GM21381 (cell line): ENCODE results near the gene ROBO2.

Experiments used
- ATAC-seq: cut with Tn5 transposase; IDR thresholded peaks from one replicate; pipeline ENCODE4 v1.9.1; 2021; ENCODE audit warnings: mild to moderate bottlenecking, moderate library complexity; ENCODE audit not compliant: unreplicated experiment

ROBO2 gene

DNA sequence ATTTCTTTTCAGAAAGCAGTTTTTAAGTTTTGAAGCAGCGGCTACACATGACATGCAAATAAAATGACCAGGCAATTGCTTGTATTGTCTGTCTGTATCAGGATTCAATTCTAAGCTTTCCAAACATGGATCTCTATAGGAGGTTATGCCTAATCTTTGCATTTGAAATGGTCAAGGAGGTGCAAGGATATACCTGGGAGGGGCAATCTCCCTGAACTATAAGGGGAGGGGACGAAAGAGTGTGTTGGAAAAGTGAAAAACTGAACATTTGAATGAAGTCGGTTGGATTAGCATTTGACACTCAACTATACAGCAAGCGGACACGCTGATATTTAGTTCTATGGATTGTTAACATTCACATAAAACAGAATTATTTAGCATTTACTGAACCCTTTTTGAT, 11.7 kb downstream of the ROBO2 start:
- no peak for ATAC-seq

GRCh38 chr3:77052051-77052501, 12.2 kb downstream of the ROBO2 start:
- ATAC-seq, result no peak

DNA sequence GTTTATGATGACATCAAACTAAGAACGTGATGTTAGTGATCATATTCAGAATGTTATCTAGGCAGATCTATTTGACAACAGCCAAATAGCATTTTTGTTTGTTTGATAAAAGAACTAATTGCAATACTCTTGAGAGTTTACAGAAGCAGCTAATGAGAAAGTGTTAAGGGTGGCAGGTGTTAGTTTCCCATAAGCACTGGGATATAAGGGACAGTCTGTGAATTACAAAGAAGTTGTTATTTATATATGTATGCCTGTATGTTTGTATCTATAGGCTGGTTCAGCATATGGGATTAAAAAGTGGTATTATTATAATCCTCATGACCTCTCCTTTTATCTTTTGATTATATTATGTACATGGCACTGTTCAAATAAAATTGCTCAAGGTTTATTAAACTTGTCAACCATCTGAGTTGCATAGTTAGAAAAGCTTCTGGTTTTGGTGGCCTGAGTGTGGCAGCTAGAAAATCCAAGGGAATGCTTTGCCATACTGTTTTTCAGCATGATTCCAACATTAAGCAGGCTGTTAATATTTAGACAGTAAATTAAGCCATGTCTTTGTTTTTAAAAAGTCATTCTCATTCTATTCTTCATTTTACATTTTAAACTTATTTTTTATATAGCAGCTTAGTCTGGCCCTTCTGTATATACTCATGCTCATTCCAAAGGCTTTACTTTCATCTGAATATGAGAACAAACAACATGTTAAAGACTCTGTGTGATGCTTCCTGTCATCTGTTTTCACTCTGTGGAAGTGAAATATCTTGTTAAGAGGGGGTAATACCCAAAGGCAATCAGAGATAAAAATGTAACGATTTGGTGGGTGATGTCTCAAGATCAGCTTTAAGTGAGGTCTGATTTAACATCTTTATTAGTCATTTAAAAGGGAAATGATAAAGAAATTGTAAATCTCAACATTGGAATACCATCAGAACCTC, 13.1 kb downstream of the ROBO2 start:
- ATAC-seq, result no peak

GRCh38 chr3:77053795-77054194, 13.9 kb downstream of the ROBO2 start:
- ATAC-seq, result no peak

DNA sequence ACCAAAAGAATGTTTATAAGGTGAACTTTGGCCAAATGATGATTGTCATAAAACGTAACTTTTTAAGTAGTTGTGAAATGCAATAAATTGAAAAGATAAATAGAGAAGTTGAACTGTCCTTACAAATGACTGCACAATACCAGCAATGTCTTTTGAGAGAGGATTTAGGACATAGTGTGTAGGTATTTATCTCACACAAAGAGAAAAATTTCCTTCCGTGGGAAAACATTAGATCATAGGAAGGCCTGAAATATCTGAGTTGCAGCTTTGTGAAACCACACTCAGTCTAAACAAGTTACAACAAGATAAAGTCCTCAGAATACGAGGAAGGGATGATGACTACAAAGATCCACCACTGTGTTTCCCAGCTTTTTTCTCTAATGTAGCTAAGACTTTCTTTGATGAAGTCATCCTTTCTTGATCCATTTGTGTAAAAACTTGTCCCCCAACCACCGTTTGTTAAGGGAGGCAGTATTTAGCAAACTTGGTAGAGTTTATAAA, 16.0 kb downstream of the ROBO2 start:
- no peak for ATAC-seq

DNA sequence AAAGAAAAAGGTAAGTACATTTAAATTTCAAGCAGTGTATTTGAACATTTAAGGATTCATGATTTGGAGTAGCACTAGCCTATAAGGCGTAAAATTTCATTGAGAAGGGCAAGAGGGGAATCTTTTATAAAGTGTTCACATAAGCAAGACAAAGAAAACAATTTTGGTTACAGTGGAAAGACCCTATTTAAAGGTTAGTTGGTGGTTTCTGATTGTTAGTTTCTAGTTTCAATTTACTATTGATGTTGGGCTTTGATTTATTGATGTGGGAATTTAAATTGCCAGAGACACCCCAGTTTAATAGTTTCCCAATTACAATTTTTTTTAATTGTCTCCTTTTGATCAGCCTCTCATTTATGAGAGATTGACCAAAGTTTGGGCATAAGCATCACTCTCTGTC, 19.5 kb downstream of the ROBO2 start:
- no peak for ATAC-seq

- no peak for ATAC-seq
Measured at GRCh38 chr3:77063423-77063822, 23.5 kb downstream of the ROBO2 start.

- no peak for ATAC-seq
Measured at GRCh38 chr3:77065750-77066149, 25.9 kb downstream of the ROBO2 start.

DNA sequence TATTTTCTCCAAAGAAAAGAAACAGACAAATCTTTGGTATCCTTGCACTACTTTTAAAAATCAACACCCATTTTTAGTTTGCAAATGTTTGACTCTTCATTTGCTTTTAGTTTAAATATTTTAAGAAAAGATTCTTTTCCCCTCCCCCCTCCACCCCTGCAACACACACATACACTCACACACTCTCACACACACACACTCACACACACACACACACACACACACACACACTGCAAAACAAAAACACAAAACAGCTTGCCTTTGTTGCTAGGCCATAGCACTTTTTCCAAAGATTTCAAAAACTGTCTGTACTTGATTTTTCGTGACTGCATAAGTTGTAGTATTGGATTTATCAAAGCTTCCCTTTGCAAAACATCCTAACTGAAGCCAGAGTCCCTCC, 26.9 kb downstream of the ROBO2 start:
- no peak for ATAC-seq

DNA sequence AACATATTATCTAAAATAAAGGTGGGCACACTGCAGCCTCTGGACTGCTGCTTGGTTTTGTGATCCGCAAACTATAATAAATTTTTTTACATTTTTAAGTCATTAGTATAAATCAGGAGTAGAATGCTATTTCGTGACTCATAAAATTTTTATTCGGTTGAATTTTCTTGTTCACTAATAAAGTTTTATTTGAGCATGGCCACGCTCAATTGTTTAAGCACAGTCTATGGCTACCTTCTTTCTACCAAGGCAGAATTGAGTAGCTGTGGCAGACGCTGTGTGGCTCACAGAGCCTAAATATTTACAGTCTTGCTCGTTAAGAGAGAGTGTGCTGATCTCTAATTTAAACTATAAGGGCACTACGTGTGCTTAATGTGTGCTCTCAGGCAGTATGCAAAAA, 28.9 kb downstream of the ROBO2 start:
- ATAC-seq, result no peak

DNA sequence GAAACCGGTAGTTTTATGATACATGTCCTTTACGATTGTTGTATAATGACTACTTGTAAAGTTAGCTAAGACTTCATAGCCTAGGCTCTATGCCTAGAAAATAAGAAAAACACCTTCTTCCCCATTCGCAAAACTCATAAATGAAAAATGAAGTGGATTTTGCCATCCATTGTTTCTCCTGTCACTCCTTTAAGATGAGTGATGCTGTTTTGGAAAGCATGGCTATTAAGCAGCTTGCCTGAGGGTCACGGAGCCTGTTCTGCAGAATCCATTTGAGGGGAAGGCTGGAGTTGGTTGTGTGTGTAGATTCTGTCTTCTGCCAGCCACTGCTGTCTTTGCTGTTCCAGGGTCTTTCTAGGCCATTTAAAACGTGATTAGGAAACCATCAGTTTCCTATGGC, 31.5 kb downstream of the ROBO2 start:
- no peak for ATAC-seq

- no peak for ATAC-seq
Measured at GRCh38 chr3:77071809-77072208, 31.9 kb downstream of the ROBO2 start.

GRCh38 chr3:77072232-77072631, 32.3 kb downstream of the ROBO2 start:
- ATAC-seq, result no peak

- ATAC-seq, result no peak
Measured at GRCh38 chr3:77078279-77078678, 38.4 kb downstream of the ROBO2 start.

DNA sequence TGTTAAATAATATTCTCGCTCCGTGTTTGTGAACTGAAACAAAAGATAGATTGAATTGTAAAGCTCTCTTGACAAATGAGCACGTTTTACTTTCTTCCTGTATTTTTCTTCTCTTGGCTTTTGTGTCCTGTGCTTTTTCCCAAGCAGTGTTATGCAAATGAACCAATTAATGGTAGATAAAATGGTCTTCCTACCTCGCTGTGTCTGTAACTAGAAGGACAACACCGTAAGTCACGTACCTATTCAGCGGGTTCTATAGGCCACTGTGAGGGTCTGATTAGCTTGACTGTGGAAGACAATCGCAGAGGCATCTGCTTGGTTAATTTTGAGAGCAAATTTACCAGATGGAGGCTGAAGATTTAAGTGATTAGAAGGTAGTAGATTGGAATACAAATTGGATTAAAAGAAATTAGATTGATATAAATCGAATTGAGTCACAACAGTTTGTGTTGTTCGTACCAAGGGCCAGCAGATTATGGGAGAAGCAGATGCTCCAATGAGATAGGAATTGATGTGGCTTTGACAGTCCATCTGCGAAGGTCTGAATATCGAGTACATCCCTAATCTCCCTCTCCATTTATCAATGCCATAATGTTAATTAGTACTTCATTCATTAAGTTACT, 40.2 kb downstream of the ROBO2 start:
- no peak for ATAC-seq

DNA sequence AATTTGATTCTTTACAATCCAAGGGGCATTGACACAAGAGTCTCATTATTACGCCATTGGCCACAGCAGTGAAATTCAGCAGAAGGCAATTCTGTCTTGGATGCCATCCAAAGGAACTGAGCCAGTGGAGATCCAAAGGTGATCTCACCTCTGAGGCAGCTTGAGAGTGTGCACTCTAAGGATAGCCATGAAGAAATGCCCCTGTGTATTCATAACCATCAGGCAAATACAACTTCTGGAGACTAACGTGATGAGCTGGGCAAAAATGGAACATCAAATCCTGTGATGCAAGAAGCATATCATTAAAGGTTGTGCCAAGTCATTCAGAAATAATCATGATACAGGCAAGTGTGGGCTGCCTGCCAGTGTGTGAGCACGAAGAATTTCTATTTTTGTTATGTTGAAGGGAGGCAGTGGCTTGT, 41.4 kb downstream of the ROBO2 start:
- ATAC-seq, result no peak

DNA sequence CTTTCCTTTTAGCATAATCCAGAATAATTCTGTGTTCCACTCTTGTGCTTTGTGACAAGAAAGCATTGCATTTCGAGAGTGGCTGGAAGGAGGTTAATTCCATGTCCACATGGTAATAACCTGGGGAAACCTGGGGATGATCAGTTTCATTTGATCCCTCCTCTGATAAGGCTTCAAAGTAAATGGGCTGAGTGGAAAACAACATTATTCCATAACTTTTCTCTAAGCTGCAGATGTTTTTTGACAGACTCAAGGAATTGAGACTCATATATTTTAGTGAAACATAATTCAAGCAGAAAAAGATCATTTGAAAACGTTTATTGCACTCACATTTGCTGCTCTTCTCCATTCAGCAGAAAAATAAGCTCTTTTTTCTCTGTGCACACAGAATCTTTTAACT, 44.6 kb downstream of the ROBO2 start:
- ATAC-seq, result no peak

DNA sequence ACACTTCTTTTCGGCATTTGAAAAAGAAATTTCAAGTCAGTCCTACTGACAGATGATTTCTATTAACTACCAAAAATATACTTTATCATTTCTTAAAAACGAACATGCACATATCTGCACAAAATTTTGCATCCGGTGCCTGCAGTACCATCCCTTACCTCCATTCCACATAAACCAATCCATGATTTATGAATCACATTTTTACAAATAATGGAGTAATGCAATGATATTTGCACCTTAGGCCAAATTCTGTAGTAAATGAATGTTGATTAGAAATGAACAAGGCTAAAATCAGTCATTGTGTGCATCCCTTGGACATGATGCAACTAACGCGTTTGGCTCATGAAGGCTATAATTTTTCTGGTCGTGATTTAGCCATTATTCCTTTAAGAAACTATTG, 46.5 kb downstream of the ROBO2 start:
- no peak for ATAC-seq

- ATAC-seq, result no peak
Measured at GRCh38 chr3:77091809-77092208, 51.9 kb downstream of the ROBO2 start.

- ATAC-seq, result no peak
Measured at GRCh38 chr3:77093101-77093500, 53.2 kb downstream of the ROBO2 start.

DNA sequence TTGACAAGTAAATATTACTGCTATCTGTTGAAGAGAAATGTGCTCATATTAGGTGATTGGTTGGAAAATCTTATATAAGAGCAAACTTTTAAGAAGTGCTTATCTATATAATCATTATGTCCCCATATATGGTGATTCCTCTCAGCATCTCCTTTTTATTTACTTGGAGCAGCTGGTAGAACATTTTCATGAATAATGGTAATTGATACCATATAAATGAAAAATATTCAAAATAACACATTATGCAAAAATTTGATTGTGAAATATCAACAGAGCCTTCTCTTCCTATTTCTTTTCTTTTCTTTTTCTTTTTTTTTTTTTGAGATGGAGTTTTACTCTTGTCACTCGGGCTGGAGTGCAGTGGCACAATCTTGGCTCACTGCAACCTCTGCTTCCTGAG, 56.2 kb downstream of the ROBO2 start:
- ATAC-seq, result no peak
